H4 (cell line): ENCODE measurements around the gene SYMPK. TPM values are rescaled to one million over a fixed set of nuclear protein-coding genes. Genes with fewer than 3 reads are reported as not detected.

Experiments used
- DNase-seq: peaks from one replicate; pipeline ENCODE4 v3.0.0-alpha.2; 2015; ENCODE audit warnings: low spot score
- total RNA-seq: library from RNA; depleted of rRNA; stranded (reverse); fragments of >200 nt; shearing (Covaris generic); gene quantifications from 2 replicates; pipeline ENCODE4 v1.2.3, GENCODE V29; 2014; rRNA removed

SYMPK gene
- total RNA-seq, 1 experiment from 2014 or later = 17.7 TPM

- no peak for DNase-seq
These were observed 96.0 kb downstream of the SYMPK start for GRCh38 chr19:45766869-45767346.

GRCh38 chr19:45766296-45766868 is 96.6 kb downstream of the SYMPK start:
- no peak for DNase-seq

GRCh38 chr19:45765702-45766295 is 97.1 kb downstream of the SYMPK start:
- DNase-seq = no peak

Other genes with a start within 250 kb of the SYMPK start
- 5.1 and 11.7 TPM in 2 replicates for gene EML2, start 223.8 kb downstream of the SYMPK start, total RNA-seq
- gene GIPR, start 194.9 kb downstream of the SYMPK start, total RNA-seq = not detected in 2 replicates
- 318 and 326 TPM in 2 replicates for gene SNRPD2, start 171.2 kb downstream of the SYMPK start, total RNA-seq
- 5.4 and 5.9 TPM in 2 replicates for gene QPCTL, start 170.5 kb downstream of the SYMPK start, total RNA-seq
- gene FBXO46, start 132.3 kb downstream of the SYMPK start, total RNA-seq = 2.3 and 2.8 TPM in 2 replicates
- gene MEIOSIN, start 129.7 kb downstream of the SYMPK start, total RNA-seq = not detected in 2 replicates
- gene SIX5, start 93.9 kb downstream of the SYMPK start, total RNA-seq = 2.9 and 3.2 TPM in 2 replicates
- gene DMPK, start 80.7 kb downstream of the SYMPK start, total RNA-seq = 1.6 and 2.2 TPM in 2 replicates
- gene DMWD, start 70.3 kb downstream of the SYMPK start, total RNA-seq = 5.9 and 7.8 TPM in 2 replicates
- not detected in 2 replicates for gene RSPH6A, start 47.8 kb downstream of the SYMPK start, total RNA-seq
- 0.31 TPM in 1 of 2 replicates, not detected in the other for gene FOXA3, start 1.2 kb upstream of the SYMPK start, total RNA-seq
- gene IRF2BP1, start 23.0 kb upstream of the SYMPK start, total RNA-seq = 8.7 and 13.0 TPM in 2 replicates
- 0.52 and 0.78 TPM in 2 replicates for gene MYPOP, start 39.5 kb upstream of the SYMPK start, total RNA-seq
- not detected in 2 replicates for gene NANOS2, start 51.6 kb upstream of the SYMPK start, total RNA-seq
- 0.19 and 0.37 TPM in 2 replicates for gene NOVA2, start 110.7 kb upstream of the SYMPK start, total RNA-seq
- 1.4 and 3.7 TPM in 2 replicates for gene CCDC61, start 132.3 kb upstream of the SYMPK start, total RNA-seq
- gene PGLYRP1, start 159.9 kb upstream of the SYMPK start, total RNA-seq = not detected in 2 replicates
- not detected in 2 replicates for gene IGFL4, start 177.9 kb upstream of the SYMPK start, total RNA-seq